NCI-H1105 (cell line): ENCODE data around the gene TNFAIP8.
A peak's percentile ranks its signal among the peaks of the same experiment; 100 is the strongest.
"Not testable (repeated sequence)": the region's sequence is repeated elsewhere in the genome, so short reads cannot be mapped to it uniquely, and the experiment has no call there.

Source experiments
- DNase-seq: peaks from one replicate; lab custom pipeline; 2025; lab: John Stamatoyannopoulos, UW

Gene TNFAIP8

DNA sequence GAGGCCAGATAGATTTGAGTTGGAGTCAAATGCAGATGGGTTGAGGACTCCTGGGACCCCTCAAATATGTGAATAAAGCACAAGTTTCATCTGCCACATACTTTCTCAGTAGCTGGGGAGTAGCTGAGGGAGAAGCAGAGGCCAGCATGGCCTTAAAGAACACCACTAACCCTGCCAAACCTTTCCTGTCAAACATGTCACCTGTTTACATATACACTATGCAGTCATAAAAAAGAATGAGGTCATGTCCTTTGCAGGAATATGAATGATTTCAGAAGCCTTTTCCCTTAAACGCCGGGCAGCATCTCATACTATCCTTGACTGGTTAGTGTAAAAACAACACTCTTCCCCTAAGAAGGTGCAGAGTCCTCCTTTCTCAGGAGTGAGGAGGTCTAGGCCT, 71.2 kb downstream of the TNFAIP8 start:
- DNase-seq: no peak

DNA sequence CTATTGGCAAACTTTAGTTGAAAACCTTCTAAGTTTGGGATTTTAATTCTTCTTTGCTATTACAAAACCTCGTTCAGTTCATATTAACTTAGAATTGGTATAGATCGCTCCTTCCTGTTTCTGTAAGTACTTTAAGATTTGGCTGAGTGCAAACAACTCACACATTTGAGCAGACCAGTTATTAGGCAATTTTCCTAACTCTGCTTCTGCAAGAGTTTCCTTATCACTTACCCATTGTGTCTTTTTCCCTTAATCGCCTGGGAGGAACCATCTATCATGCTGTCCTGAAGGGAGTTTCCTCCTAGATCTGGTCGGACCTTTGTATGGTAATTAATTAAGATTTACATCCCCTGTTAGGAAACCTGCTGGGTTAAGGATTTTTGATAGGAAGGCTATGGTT, 71.8 kb downstream of the TNFAIP8 start:
- not testable (repeated sequence) for DNase-seq

DNA sequence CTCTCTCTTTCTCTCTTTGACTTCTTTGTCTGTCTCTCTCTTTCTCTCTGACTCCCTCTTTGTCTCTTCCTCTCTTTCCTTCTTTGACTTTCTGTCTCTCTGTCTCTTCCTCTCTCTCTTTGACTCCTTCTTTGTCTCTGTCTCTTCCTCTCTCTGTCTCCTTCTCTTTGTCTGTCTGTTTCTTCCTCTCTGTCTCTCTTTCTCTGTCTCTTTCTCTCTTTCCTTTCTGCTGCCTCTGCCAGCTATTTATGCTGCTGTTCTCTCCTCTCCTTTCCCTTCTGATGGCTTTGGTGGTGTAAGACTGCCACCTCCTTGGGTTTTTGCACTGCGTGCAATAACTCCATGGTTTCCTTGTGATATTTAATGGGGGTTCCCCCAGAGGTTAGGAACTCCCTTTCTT, 72.3 kb downstream of the TNFAIP8 start:
- DNase-seq: not testable (repeated sequence)

DNA sequence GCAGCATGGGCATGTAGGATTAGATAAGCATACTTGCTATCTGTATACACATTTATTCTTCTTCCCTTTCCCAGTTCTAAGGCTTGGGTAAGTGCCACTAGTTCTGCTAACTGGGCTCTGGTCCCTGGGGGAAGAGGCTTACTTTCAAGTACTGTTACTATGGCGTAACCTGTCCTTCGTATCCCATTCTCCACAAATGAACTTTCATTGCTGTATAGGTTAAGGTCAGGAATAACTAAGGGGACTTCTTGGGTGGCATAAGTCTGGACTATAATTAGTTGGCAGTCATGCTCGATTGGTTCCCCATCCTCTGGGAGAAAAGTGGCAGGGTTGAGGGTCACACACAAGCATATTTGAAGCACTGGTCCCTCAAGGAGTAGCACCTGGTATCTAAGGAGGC, 72.8 kb downstream of the TNFAIP8 start:
- DNase-seq: not testable (repeated sequence)

DNA sequence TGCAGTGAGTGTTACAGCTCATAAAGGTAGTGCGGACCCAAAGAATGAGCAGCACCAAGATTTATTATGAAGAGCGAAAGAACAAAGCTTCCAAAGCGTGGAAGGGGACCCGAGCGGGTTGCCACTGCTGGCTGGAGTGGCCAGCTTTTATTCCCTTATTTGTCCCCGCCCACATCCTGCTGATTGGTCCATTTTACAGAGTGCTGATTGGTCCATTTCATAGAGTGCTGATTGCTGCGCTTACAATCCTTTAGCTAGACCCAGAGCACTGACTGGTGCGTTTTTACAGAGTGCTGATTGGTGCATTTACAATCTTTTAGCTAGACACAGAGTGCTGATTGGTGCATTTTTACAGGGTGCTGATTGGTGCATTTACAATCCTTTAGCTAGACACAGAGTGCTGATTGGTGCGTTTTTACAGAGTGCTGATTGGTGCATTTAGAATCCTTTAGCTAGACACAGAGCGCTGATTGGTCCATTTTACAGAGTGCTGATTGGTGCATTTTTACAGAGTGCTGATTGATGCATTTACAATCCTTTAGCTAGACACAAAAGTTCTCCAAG, 76.9 kb downstream of the TNFAIP8 start:
- DNase-seq: not testable (repeated sequence)

DNA sequence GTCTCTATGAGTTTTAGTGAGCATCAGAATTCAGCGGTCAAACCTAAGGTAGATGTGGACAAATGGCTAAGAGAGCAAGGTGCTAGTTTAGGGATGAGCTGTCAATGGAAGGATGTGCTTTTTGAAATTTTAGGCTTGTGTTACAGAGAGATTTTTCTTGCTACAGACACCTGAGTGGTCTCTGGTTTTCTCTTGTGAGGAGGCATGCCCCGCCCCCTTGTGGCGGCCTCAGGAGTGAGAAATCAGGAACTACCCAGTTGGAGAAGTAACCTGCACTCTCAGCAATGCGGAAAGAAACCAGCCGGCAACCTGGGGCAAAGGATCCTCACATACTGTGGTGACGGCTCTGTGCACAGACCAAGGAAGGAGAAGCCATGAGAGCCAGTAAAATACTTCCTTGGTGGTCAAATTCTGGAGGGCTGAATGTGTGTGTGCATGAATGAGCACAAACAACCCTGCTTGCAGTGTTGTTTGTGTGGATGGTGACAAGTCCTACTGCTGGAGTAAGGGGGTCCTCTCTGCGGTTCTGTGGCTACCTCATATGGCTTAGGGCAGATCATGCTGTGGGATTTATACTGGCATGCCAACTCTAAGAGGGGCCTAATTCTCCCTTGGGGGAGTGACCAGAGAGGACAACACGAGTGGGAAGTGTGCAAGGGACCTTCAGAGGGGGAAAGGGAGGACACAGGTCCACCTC, 79.8 kb downstream of the TNFAIP8 start:
- no peak for DNase-seq

DNA sequence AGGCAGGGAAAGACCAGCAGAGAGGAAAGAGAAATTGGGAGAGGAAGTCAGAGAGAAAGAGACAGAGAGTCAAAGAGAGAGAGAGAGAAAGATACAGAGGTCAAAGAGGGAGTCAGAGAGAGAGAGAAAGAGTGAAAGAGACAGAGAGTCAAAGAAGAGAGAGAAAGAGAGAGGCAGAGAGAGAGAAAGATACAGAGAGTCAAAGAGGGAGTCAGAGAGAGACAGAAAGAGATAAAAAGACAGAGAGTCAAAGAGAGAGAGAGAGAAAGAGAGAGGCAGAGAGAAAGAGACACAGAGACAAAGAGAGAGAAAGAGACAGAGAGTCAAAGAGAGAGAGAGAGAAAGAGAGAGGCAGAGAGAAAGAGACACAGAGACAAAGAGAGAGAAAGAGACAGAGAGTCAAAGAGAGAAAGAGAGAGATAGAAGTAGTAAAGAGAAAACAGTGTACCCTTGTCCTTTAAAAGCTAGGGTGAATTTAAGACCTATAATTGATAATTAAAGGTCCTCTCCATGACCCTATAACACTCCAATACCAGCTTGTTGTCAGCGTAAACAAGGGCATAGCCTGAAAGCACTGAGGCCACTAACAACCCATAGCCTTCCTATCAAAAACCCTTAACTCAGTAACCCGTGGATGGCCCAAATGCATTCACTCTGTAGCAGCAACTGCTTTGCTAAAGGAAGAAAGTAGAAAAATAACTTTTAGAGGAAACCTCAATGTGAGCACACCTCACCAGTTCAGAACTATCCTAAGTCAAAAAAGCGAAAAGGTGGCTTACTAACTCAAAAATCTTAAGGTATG, 82.2 kb downstream of the TNFAIP8 start:
- not testable (repeated sequence) for DNase-seq

DNA sequence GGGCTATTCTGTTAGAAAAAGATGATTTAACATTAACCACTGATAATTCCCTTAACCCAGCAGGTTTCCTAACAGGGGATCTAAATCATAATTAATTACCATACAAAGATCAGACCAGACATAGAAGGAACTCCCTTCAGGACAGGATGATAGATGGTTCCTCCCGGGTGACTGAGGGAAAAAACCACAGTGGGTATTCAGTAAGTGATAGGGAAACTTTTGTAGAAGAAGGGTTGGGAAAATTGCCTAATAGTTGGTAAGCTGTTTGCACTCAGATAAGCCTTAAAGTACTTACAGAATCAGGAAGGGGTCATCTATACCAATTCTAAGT, 82.7 kb downstream of the TNFAIP8 start:
- DNase-seq: not testable (repeated sequence)

DNA sequence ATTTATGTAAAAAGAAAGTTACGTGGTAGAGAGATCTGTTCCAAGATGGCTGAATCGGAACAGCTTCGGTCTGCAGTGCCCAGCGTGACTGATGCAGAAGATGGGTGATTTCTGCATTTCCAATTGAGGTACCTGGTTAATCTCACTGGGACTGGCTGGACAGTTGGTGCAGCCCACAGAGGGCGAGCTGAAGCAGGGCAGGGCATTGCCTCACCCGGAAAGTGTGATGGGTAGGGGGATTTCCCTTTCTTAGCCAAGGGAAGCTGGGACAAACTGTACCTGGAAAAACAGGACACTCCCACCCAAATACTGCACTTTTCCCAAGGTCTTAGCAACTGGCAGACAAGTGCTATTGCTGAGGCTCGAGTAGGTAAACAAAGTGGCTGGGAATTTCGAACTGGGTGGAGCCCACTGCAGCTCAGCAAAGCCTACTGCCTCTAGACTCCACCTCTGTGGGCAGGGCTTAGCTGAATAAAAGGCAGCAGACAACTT, 83.4 kb downstream of the TNFAIP8 start:
- peak; percentile 4 for DNase-seq

DNA sequence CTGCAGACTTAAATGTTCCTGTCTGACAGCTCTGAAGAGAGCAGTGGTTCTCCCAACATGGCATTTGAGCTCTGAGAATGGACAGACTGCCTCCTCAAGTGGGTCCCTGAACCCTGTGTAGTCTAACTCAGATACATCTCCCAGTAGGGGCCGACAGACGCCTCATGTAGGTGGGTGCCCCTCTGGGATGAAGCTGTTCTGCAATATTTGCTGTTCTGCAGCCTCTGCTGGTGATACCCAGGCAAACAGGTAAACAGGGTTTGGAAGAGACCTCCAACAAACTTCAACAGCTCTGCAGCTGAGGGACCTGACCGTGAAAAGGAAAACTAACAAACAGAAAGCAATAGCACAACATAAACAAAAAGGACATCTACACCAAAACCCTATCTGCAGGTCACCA, 83.8 kb downstream of the TNFAIP8 start:
- DNase-seq: not testable (repeated sequence)

DNA sequence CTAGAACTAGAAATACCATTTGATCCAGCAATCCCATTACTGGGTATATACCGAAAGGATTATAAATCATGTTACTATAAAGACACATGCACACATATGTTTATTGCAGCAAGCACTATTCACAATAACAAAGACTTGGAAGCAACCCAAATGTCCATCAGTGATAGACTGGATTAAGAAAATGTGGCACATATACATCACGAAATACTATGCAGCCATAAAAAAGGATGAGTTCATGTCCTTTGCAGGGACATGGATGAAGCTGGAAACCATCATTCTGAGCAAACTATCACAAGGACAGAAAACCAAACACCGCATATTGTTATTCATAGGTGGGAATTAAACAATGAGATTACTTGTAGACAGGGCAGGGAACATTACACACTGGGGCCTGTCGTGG, 88.8 kb downstream of the TNFAIP8 start:
- DNase-seq: not testable (repeated sequence)

DNA sequence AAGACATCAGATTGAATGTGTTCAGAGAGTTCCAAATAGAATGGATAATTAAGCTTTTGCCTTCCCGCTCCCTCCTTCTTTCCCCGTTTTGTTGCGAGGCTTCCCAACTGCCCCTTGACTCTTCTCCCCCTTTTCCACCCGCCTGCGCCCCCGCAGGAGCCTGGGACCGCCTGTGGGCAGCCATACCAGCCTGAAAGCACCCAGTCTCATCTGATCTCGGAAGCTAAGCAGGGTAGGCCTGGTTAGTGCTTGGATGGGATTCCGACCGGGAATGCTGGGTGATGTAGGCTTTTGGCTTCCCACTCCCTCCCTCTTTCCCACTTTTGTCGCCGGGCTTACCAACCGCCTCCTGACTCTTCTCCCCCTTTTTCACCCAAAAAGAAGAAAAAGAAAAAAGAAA, 89.7 kb downstream of the TNFAIP8 start:
- DNase-seq: no peak
